Stimulated activated CD4-positive, alpha-beta T cell treated with anti-CD3 and anti-CD28 coated beads, Interleukin-15, amount 100 ng/mL, for 1 hour (primary cell): ENCODE results near the gene SLPI.

Experiments used
- DNase-seq, 2 donors: peaks; one replicate each; pipeline ENCODE4 v3.0.0-alpha.2; 2020; ENCODE audit warnings: low read depth in 1 of 2, low spot score in 1 of 2

The SLPI gene

GRCh38 chr20:45275338-45275737 lies 21.0 kb upstream of the SLPI start:
- DNase-seq, result no peak

DNA sequence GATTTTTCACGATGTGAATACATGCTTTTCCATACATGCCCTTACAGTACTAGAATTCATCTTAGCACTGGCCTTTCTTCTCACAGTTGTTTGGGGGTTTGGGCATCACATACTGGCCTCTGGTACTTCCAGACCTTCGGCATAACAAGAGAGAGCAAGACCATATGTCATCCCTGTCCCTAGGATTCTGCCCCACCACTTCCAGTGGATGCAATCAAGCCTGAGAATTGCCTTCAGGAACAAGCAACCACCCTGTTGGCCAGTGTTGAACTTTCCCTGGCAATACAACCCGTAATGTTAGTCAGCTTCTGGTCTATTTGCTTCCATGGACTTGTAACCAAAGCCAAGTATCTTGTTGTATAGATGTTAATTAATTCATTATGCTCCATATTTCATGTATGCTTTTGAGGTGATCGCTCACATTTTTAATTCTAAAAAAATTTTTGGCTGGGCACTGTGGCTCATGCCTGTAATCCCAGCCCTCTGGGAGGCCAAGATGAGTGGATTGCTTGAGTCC lies 15.4 kb upstream of the SLPI start:
- no peak for DNase-seq

- DNase-seq, result no peak
These were observed 14.7 kb upstream of the SLPI start for GRCh38 chr20:45269056-45269455.

DNA sequence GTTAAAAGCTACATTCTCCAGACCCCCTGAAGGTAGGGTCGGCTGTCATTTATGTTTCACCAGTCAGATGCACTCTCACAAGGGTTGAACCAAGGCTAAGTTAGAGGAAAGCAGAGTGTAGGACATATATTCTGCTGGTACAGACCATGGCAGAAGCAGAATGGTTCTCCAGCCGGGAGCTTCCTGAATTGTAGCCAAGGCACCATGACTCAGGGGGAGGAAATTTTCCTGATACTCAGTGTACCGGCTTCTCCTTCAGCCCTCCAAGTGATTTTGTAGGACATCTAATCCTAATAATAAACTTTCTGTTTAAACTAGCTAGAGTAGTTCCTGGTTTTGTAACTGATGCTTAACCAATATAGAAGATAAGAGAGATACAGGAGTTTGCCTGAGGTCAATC lies 14.2 kb upstream of the SLPI start:
- no peak for DNase-seq

DNA sequence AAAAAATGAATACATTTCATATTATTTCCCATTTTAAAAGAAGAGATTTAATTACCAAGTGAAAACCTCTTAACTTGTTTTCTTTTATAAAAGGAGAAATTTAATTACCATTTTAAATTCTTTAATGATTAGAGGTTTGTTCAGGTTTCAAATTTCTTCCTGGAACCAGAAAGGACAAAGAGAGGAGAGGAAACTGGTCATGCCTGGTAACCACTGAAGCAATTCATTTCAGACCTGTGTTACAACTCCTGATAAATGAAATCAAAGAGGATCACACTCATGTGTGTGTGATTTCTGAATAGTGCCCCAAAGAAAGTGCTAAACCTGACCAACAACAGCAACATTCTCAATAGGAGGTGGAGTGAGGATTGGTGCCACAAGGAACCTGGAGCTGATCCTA lies 12.6 kb upstream of the SLPI start:
- no peak for DNase-seq

DNA sequence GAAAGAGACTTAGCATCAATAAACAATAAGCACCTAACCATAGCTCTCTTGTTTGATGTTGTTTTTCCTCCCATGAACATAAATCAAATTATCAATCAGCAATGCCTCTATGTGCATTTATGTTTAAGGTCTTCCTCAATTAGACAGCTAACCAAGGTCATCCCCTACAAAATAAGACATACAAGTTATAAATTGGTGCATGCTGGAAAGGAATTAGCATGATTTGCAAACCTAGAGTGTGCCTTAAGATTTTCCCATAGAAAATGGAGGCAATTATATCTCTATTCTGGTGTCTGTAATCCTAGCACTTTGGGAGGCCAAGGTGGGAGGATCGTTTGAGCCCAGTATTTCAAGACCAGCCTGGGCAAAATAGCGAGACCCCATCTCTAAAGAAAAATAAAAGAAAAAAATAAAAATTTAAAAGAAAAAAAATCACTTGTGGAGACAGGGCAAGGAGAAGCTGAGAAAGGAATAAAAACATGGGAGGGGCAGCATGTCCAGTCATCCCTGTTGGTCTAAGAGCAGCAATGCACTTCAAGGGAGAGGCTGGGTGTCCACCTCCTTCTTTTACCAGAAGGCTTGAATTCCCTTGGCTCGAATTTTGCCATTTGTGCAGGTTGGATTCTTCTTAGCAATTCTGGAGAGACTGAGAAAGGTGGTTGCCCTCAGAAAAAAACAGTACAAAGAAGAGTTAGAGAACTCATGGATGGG lies 9.3 kb upstream of the SLPI start:
- DNase-seq, result no peak

DNA sequence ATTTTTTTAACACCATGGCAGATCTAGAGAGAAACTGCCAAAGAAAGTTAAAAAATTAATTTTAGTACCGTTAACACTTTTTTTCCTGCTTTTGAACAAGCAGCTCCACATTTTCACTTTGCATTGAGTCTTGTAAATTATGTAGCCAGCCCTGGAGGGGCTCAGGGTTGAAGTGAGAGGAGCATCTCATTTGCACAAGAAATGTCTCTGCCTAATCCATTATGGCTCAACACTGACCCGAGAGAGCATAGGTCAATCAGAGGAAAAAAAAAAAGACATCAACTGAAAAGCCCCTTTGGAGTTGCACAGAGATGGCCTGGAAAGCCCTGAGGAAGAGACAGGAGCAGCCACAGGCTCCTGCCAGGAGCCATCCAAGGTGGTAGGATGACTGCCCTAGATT lies 4.3 kb upstream of the SLPI start:
- no peak for DNase-seq

- no peak for DNase-seq
These were observed 3.9 kb upstream of the SLPI start for GRCh38 chr20:45258259-45258658.

DNA sequence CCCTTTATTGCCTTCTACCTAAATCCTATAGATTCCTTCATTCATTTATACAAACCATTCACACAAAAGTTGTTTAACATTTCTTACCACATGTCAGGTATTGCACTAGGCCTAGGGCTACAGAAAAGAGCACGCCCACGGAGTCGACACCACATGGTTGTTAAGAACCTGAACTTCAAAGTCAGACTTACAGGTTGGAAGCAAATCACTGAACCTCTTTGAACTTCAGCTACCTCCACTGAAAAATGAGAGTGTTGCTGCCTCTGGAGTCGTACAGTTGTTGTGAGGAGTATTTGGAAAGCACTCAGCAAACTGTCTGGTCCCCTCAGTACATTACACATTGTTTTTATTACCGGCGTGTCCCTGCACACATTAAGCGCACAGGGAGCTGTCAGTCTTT lies 3.3 kb upstream of the SLPI start:
- no peak for DNase-seq

GRCh38 chr20:45257161-45257560 lies 2.8 kb upstream of the SLPI start:
- no peak for DNase-seq

DNA sequence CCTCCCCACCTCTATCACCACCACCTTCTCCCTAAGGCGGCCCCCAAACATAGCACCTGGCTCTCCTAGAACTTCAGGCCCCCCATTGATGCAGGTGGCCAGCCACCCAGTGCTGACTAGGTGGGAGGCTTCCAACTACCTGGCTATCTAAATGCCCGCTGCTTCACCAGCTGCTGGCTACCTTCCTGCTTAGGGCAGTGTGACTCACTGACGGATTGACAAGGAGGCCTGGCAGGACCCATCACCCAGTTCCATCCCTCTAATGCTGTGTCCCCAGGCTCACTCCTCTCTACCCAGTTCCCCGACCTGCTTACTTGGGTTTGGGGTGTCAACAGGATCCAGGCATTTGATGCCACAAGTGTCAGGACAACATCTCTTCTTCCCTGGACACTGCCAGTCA lies 1.1 kb downstream of the SLPI start:
- no peak for DNase-seq

- DNase-seq, result no peak
These were observed 2.3 kb downstream of the SLPI start for GRCh38 chr20:45251884-45252560.

GRCh38 chr20:45248609-45249008 lies 5.8 kb downstream of the SLPI start:
- no peak for DNase-seq

DNA sequence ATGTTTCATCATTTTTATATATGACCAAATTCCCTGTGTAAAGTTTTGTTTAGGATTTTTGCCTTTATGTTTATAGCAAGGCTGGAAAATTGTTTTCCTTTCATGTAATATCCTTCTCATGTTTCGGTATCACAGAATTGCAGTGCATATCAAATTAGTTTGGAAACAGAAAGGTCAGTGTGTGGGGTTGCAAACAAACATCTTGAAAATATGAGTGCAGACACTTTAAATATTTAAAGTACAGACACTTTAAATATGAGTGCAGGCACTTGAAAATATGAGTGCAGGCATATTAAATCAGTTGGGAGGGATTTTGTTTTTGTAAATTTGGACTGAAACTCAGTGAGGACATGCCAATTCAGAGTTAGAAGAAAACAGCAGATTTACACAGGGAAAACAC lies 6.5 kb downstream of the SLPI start:
- no peak for DNase-seq

DNA sequence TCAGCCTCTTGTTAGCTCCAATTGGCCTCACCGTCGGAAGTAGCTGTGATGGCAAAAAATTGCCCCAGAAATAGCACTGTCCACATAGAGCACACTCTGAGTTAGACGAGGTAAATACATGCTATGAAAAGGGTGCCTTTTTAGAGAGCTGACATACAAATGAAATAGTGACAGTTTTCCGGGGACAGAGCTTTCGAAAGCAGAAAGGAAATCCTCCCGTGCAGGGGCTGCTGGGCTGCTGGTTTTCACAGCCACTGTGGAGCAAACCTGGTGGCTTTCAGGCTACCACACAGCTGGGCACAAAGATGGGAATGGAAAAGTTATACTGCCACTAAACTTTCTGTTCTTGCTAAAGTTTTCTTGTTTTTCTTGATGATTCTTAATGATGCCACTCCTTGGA lies 8.3 kb downstream of the SLPI start:
- DNase-seq, result no peak

DNA sequence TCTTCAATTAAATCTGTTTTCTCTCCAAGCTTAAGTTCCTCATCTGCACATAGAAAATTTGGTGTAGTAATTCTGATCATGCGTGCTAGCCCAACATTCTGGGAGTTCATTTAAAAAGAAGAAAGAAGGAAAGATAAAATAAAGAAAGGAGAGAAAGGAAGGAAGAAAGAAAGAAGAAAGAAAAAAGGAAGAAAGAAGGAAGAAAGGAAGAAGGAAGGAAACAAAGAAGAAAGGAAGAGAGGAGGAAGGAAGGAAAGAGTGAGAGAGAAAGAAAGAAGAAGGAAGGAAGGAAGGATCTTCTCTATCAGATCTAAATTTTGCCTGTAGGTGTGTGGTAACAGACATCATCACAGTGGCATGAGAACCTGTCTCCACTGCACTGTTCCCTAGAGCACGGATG lies 16.2 kb downstream of the SLPI start:
- no peak for DNase-seq

- DNase-seq, result no peak
These were observed 18.4 kb downstream of the SLPI start for GRCh38 chr20:45235995-45236394.

GRCh38 chr20:45230631-45231030 lies 23.7 kb downstream of the SLPI start:
- DNase-seq, result no peak

DNA sequence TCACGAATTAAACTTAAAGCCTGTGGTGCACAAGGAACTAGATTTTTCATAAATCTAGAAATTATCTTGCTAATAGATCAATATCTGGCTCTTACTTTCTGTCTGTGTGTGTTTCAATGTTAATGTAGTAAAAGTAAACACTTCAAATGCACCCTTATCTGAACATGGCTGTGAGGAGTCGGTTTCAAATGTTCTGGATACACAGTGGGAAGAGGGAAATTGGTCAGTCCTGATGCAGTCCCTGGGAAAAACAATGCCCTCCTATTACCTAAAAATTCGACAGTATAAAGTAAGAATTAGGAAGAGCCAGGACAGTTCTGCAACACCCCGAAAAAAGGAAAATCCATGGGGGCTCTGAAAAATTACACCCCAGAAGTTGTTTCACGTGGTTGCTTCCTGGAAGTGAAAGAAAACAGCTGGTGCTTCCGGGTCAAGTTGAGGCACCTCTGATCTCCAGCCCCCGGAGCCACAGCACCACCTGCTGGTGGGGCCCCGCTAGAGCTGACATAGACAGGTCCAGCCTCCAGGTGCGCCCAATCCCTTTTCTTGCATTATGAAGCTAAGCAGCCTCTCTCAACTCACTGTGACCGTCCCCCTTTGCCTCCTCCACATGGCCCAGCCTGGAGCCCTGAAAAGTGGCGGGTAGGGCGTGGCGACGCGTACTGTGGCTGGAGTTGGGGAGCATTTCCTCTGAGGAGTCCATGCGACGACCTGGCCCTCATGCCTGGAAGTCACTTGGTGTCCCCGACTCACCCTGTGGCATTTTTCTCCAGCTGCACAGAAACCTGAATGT lies 24.9 kb downstream of the SLPI start:
- DNase-seq, result peak in 1 of 2 donors; percentile 34

DNA sequence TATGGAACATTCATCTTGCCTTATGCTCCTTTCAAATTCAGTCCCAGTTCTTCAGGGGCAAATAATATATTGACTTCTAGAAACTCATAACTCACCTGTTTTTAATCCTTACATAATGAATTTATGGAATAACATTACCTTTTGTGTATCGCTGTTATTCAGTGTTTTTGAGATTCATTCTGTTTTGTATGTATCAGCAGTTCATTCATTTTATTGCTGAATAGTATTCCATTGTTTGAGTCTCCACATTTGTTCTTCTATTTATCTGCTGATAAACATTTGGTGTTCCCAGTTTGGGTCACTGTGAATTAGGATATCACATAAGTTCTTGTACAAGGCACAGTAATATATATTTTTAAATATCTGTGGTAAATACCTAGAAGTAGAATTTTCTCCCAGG lies 28.1 kb downstream of the SLPI start:
- no peak for DNase-seq

GRCh38 chr20:45223136-45223535 lies 31.2 kb downstream of the SLPI start:
- no peak for DNase-seq

GRCh38 chr20:45221076-45221475 lies 33.3 kb downstream of the SLPI start, which contains the start of gene SEMG2:
Gene SEMG2 (plus strand): TSS chr20:45221373. CDS start chr20:45221390, 17 bp downstream.
- no peak for DNase-seq
